GM19468 (cell line): ENCODE data around the gene CDH11.

ENCODE experiments used
- ATAC-seq: cut with Tn5 transposase; IDR thresholded peaks from one replicate; pipeline ENCODE4 v1.9.1; 2021; ENCODE audit warnings: mild to moderate bottlenecking, moderate library complexity, moderate number of reproducible peaks; ENCODE audit not compliant: unreplicated experiment; ENCODE audit errors: extremely low read depth

The CDH11 gene

DNA sequence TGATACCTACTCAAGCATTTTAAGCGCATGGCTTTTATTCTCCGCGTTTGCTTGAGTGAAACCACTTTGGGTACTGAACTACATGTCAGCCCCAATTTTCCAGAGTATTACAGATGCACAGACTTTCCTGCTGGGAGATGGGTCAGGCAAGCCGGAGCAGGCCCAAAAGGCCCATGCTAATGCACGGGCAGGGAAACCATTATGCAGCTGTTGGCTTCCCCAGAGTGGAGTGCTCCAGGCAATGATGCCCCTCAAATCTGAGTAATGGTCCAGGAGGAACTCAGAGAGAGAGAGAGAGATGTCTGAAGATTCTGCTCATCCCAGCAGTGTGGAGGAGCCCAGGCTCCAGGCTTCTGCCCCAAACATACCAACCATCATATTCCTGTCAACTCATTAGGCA, 80.2 kb downstream of the CDH11 start:
- no peak for ATAC-seq

DNA sequence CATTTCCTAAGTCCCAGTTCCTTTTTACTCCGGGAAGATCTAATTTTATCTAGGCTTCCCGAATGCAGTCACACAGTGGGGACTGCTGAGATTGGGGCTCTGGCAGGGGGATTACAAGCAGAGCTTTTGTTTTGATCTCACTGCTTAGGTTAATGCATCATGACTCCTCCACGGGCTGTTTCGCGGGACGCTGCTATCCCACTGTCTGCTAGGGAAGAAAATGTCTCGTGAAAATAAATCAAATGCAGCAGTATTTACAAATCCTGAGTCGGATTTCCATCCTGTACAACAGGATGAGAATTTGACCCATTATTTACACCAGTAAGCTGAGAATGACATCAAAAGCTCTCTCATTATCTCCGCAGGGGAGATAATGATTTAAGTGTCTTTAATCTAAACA, 83.8 kb downstream of the CDH11 start:
- ATAC-seq: no peak

DNA sequence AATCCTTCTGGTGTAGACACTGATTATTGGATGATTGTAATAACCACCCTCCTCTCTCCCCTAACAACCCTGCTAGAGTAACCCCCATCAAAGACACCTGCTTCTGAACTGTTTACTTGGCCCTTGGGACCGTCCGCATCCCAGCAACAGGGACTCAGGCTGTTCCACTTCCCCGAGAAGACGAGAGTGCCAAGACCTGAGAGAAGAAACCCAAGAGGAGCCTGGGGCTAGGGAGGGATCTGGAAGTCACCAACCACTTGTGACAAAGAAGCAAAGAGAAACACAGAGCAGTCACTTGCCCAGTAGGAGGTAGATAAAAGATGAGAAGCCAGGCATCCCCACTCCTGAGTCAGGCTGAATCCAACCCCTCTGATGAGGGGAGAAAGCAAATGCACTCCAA, 84.3 kb downstream of the CDH11 start:
- no peak for ATAC-seq

GRCh38 chr16:65034915-65035314, 86.9 kb downstream of the CDH11 start:
- ATAC-seq: no peak

DNA sequence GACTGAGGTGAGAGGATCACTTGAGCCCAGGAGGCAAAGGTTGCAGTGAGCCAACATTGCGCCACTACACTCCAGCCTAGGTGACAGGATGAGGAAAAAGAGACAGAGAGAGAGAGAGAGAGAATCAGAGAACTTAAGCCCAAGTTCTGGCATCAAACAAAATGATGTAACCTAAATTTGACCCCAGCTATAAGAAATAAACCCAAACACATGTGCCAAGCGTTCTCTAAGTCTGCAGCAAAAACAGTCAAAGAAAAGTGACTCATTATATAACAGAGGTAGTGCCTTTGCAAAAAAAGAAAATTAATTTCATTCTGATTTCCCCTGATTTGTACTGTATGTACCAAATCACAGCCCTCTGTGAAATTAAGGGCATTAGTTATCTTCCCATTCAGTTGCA, 89.5 kb downstream of the CDH11 start:
- no peak for ATAC-seq

DNA sequence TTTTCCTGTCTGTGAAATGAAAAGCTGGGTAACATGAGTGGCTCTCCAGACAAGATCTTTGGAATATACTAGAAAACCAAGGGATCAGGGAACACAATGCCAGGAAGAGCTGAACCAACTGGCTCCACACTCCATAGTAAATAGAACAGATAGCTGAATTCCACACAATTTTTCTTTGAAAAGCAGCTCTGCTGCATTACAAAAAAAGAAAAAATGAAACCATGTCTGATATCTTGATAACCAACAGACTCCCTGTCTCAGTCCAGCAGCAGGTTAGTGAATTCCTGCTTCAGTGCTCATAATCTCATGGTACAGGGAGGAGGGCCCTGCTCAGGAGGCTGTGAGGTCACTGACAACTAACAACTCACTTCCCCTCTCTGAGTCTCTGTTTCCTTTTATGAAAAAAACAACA, 97.1 kb downstream of the CDH11 start:
- no peak for ATAC-seq

DNA sequence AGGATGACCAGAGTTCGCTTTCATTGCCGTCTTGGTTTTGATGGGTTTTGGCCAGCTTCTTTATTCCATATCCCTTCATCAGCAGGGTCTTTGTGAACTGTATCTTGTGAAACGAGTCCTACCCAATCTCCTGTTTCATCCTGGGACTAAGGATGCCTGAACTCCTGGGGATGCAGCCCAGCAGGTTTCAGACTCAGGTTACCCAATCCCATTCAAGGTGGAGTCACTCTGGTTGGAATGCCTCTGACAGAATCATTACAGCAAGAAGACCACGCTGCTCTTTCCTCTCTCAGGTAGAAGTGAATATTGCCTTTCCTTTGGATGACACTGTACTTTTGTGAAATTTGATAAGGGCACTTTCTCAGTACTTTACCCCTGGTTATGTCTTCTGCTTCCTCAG, 98.1 kb downstream of the CDH11 start:
- no peak for ATAC-seq

DNA sequence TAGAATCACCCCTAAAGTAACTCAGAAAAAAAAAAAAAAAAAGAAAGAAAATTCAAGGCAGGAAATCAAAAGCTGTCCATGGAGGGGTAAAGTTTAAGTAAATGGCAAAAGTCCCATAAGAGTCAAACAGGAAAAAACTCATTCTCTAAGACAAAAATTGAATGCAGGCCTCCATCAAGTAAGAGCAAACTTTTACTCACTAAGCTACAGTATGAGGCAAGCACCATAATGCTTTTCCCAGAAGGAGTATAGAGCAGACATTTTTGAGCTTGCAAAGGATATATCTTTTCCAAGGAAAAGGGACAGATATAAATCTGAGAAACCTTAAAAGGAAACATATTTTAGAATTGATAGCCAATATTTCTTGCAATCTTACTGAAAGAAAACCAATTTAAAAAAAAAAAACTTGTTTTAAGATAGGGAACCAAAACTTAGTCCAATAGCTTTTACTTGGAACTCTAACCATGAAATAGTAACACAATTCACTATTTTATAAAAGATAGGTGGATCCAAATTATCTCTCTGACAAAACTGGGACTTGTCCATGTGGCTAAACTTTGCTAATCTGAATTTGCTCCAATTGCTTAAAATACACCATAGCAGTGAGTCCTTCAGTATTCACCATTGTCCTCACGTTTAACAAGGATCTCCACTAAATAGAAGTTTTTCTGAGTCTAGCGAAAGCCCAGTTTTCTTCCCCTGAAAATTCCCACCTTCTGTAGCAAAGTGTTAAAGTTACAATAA, 99.8 kb downstream of the CDH11 start:
- no peak for ATAC-seq

DNA sequence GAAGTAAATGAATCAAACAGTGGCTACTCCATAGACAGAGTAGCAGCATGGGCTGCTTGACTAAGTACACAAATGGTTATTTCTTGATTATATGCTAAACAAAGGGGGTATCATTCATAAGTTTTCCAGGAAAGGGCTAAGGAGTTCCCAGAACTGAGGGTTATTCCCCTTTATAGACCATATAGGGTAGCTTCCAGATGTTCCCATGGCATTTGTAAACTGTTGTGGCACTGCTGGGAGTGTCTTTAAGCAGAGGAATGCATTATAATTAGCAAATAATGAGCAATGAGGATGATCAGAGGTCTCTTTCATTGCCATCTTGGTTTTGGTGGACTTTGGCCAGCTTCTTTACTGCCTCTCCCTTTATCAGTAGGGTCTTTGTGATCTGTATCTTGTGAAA, 105.1 kb downstream of the CDH11 start:
- no peak for ATAC-seq

DNA sequence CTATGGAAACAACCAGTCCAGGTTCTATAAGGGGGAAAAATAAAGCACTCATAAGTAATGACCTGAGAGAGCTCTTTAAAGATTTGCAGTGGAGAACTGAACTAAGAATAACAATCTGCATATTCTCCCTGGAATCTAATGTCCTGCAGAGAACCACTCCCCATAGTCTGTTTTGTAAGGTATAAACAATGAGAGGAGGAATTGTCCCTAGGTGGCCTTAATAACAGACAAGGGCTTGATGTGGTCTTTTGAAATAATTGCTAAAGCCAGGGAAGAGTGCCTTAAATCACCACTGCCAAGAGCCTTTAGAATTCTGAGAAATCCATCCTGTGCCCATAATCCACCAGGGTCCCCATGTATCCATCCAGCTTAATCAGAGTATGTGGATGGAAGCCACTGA, 106.3 kb downstream of the CDH11 start:
- ATAC-seq: no peak

DNA sequence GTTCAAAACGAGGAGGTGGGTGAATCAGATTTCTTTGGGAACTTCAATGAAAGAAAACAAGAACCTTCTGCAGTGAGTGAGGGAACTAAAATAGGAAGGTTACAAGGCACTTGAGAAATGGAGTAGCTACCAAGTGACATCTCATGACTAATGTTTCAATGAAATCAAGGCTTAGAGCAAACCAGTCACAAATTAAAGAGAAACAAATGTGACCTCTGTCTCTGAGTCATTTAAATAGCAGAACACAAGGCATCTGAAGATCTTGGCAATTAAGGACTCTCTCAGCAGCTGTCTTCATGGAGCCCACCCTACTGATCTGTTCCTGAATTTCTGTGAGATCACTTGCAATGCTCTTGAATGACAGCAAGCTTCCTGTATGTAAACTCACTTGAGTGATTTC, 109.5 kb downstream of the CDH11 start:
- no peak for ATAC-seq

- no peak for ATAC-seq
These were observed 111.7 kb downstream of the CDH11 start for GRCh38 chr16:65010125-65010524.

GRCh38 chr16:65005696-65006095, 116.2 kb downstream of the CDH11 start:
- ATAC-seq: no peak

GRCh38 chr16:65004570-65004969, 117.3 kb downstream of the CDH11 start:
- ATAC-seq: no peak

- ATAC-seq: no peak
These were observed 118.2 kb downstream of the CDH11 start for GRCh38 chr16:65003621-65004020.

DNA sequence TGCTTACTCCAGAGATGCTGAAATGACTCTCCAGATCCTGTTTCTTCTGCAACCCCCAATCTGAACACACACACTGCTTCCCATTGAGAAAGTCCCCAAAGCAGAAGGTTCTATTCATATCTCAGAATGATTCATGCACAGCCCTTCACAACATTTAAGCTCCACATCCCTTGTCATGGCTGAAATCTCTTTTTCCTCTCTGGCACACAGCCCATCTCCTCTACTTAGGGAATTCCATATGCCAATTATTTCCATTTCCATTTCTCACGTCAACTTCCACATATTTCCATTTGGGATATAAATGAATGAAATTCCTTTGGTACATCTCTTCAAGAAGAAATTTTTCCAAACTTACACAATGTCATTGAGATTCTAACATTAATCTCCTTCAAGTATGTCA, 119.6 kb downstream of the CDH11 start:
- no peak for ATAC-seq

GRCh38 chr16:65000654-65001053, 121.2 kb downstream of the CDH11 start:
- no peak for ATAC-seq

GRCh38 chr16:64997751-64998150, 124.1 kb downstream of the CDH11 start:
- ATAC-seq: no peak

GRCh38 chr16:64997121-64997520, 124.7 kb downstream of the CDH11 start:
- no peak for ATAC-seq

GRCh38 chr16:64996641-64997040, 125.2 kb downstream of the CDH11 start:
- ATAC-seq: no peak

DNA sequence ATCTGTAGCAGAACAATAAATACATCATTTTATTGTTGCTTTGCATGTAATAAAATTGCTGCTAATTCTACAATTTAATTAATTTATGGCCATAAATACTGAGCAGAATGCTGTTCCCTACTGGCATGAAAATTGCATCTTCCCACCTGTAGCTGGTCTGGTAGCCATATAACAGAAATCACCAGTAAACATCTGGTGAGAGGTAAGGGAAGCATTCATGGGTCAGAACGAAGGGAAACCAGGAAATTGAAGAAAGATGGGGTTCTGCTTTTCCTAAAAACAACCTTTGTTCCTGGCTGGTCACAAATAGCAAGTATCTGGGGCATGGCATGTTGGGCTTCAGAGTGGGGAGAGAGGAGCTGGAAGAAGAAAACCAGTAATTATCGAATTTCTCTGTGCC, 128.4 kb downstream of the CDH11 start:
- no peak for ATAC-seq

DNA sequence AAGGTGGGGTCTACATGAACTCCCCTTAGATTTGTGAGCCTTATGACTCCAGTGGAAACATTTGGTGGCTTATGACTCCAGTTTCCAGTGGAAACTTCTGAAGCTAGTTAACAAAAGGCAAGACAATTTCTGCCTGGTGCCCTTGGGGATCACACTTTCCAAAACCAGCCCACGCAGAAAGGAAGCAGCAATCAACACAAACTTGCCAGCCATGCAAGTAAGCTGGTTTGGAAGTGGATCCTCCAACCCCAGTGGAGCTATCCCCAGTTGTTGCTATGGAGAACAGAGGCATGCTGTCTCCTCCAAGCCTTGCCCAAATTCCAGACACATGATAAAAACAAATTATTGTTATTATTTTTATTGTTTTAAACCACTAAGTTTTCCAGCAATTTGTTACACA, 130.9 kb downstream of the CDH11 start:
- no peak for ATAC-seq

GRCh38 chr16:64990101-64990500, 131.8 kb downstream of the CDH11 start:
- no peak for ATAC-seq
